OCI-LY7 (cell line): ENCODE measurements around the gene CMIP. TPM values are rescaled to one million over a fixed set of nuclear protein-coding genes. Genes with fewer than 3 reads are reported as not detected.

ENCODE experiments used
- BruUV-seq: library from RNA; stranded (reverse); fragments of 400-500 nt; replicated peaks from 2 replicates; lab custom pipeline; 2021; lab: Mats Ljungman, UMichigan
- CTCF ChIA-PET: fragments of 300-600 bp; sonication (Branson Sonifier 250); formaldehyde crosslinking; loops from one replicate; lab custom pipeline; 2022; ENCODE audit warnings: antibody characterized with exemption; ENCODE audit not compliant: unreplicated experiment; lab: Charles Lee
- POLR2A ChIA-PET: fragments of 300-600 bp; sonication (Branson Sonifier 250); formaldehyde crosslinking; loops from one replicate; lab custom pipeline; 2022; ENCODE audit warnings: antibody characterized with exemption; lab: Charles Lee
- DNase-seq: peaks from one replicate; pipeline ENCODE4 v3.0.0-alpha.2; 2015; ENCODE audit warnings: low spot score
- H2AFZ ChIP-seq: fragments of 200-600 bp; sonication (generic), shearing (Covaris generic); 2 replicates; pipeline ENCODE4 v1.6.1; 2014; ENCODE audit warnings: mild to moderate bottlenecking, antibody characterized with exemption, low read length, moderate library complexity
- H3K27ac ChIP-seq: fragments of 200-600 bp; sonication (generic); 2 replicates; pipeline ENCODE4 v1.5.1; 2014; ENCODE audit warnings: mixed run types, low read depth, mild to moderate bottlenecking, moderate library complexity, low read length, inconsistent platforms; ENCODE audit not compliant: poor library complexity, severe bottlenecking
- H3K36me3 ChIP-seq: fragments of 200-600 bp; sonication (generic); 2 replicates; pipeline ENCODE4 v1.6.1; 2014; ENCODE audit warnings: mild to moderate bottlenecking, antibody characterized with exemption, low read length, moderate library complexity, mixed read lengths; ENCODE audit not compliant: insufficient read depth
- H3K4me1 ChIP-seq: fragments of 200-600 bp; sonication (generic); 2 replicates; pipeline ENCODE4 v1.5.1; 2014; ENCODE audit warnings: mild to moderate bottlenecking, low read length; ENCODE audit not compliant: insufficient read depth, poor library complexity, severe bottlenecking
- H3K4me2 ChIP-seq: fragments of 200-600 bp; sonication (generic); 2 replicates; pipeline ENCODE4 v1.6.1; 2014; ENCODE audit warnings: mild to moderate bottlenecking, low read length
- H3K4me3 ChIP-seq: fragments of 200-600 bp; sonication (generic); 2 replicates; pipeline ENCODE4 v1.5.1; 2014; ENCODE audit warnings: mild to moderate bottlenecking, low read depth, low read length; ENCODE audit not compliant: poor library complexity, severe bottlenecking
- H3K79me2 ChIP-seq: fragments of 200-600 bp; sonication (generic); 2 replicates; pipeline ENCODE4 v1.6.1; 2016; ENCODE audit warnings: low read depth, mild to moderate bottlenecking, low read length, moderate library complexity, mixed read lengths; ENCODE audit not compliant: insufficient read depth
- H3K9me2 ChIP-seq: fragments of 200-600 bp; sonication (generic); 2 replicates; pipeline ENCODE4 v1.6.1; 2016; ENCODE audit warnings: mild to moderate bottlenecking, low read length, mixed read lengths; ENCODE audit not compliant: insufficient read depth
- H3K9me3 ChIP-seq: fragments of 200-600 bp; sonication (generic); 2 replicates; pipeline ENCODE4 v1.6.1; 2014; ENCODE audit warnings: mild to moderate bottlenecking, mixed run types, low read length, mixed read lengths
- H4K20me1 ChIP-seq: fragments of 200-600 bp; sonication (generic); 2 replicates; pipeline ENCODE4 v1.6.1; 2014; ENCODE audit warnings: mild to moderate bottlenecking, antibody characterized with exemption, low read length, moderate library complexity, mixed read lengths; ENCODE audit not compliant: insufficient read depth
- CTCF ChIP-seq: fragments of 200-600 bp; sonication (generic); conservative IDR thresholded peaks from 2 replicates; pipeline ENCODE4 v1.5.1; 2014; ENCODE audit warnings: mild to moderate bottlenecking, antibody characterized with exemption, low read length, moderate library complexity, mixed read lengths
- EZH2phosphoT487 ChIP-seq: fragments of 200-600 bp; sonication (generic); IDR thresholded peaks from 2 replicates; pipeline ENCODE4 v1.6.1; 2018; ENCODE audit warnings: low read depth, borderline replicate concordance, mild to moderate bottlenecking, mixed run types, antibody characterized with exemption, low read length, moderate library complexity, mixed read lengths
- intact Hi-C: fragments of 100-400 bp; cut with micrococcal nuclease; formaldehyde crosslinking; loops from one replicate; pipeline ENCODE4 v1.10.0; 2022; ENCODE audit not compliant: unreplicated experiment
- total RNA-seq, 2 experiments: library from RNA; depleted of rRNA in 1 of 2; stranded (reverse); fragments of >200 nt in 1 of 2; shearing (Covaris generic) in 1 of 2; gene quantifications; 2 replicates each; pipeline ENCODE4 v1.2.3, GENCODE V29; 2014 to 2022

Gene CMIP
- total RNA-seq, 2 experiments from 2014 or later = 15.4 to 70.3 TPM

- no peaks in the 10 kb centered on the region for H3K79me2 ChIP-seq
- H2AFZ ChIP-seq = no peak overlapping the region
- H3K36me3 ChIP-seq = peaks cover 16% of the 10 kb centered on the region; the same call in 1 of the 2 replicates
- no peaks in the 10 kb centered on the region for H3K9me2 ChIP-seq
- H3K4me1 ChIP-seq = peaks cover 40% of the 10 kb centered on the region
- TF ChIP-seq EZH2phosphoT487 = no peak
- no peak for TF ChIP-seq CTCF
- no peak overlapping the region for H3K4me2 ChIP-seq
- no peak overlapping the region for H3K27ac ChIP-seq
- BruUV-seq = no TSS peak
- intact Hi-C loops = no loop called here
- H3K9me3 ChIP-seq = no peaks in the 10 kb centered on the region
- H4K20me1 ChIP-seq = no peaks in the 10 kb centered on the region
- H3K4me3 ChIP-seq = no peak overlapping the region
- ChIA-PET POLR2A (no interaction called here), CTCF (interaction anchor here (0.6 kb wide), 1 partner anchor 22 kb away, joined by 4 read pairs; no protein-coding TSS in a partner anchor)
- DNase-seq = no peak
These were observed 268.1 kb downstream of the CMIP start for GRCh38 chr16:81712681-81713080.

GRCh38 chr16:81713295-81713772, 268.7 kb downstream of the CMIP start:
- H3K9me2 ChIP-seq = no peaks in the 10 kb centered on the region
- no peak overlapping the region for H3K27ac ChIP-seq
- H2AFZ ChIP-seq = no peak overlapping the region
- no peak for DNase-seq
- TF ChIP-seq CTCF = peak; percentile 47
- no peak for TF ChIP-seq EZH2phosphoT487
- ChIA-PET POLR2A (no interaction called here), CTCF (interaction anchor here (0.6 kb wide), 1 partner anchor 22 kb away, joined by 4 read pairs; no protein-coding TSS in a partner anchor)
- H3K9me3 ChIP-seq = no peaks in the 10 kb centered on the region
- H3K36me3 ChIP-seq = peaks cover 10% of the 10 kb centered on the region; the same call in 1 of the 2 replicates
- H3K79me2 ChIP-seq = no peaks in the 10 kb centered on the region
- intact Hi-C loops = no loop called here
- H4K20me1 ChIP-seq = no peaks in the 10 kb centered on the region
- no peak overlapping the region for H3K4me3 ChIP-seq
- BruUV-seq = no TSS peak
- H3K4me1 ChIP-seq = peaks cover 45% of the 10 kb centered on the region
- H3K4me2 ChIP-seq = no peak overlapping the region

GRCh38 chr16:81713796-81714195, 269.2 kb downstream of the CMIP start:
- H3K27ac ChIP-seq = no peak overlapping the region
- H3K79me2 ChIP-seq = no peaks in the 10 kb centered on the region
- TF ChIP-seq CTCF = no peak
- TF ChIP-seq EZH2phosphoT487 = no peak
- no peak for DNase-seq
- intact Hi-C loops = no loop called here
- ChIA-PET POLR2A (interaction anchor here (0.5 to 2.0 kb wide), 2 partner anchors 25 to 34 kb away, joined by 3 to 5 read pairs; no protein-coding TSS in a partner anchor), CTCF (no interaction called here)
- no peak overlapping the region for H2AFZ ChIP-seq
- H3K9me2 ChIP-seq = no peaks in the 10 kb centered on the region
- H4K20me1 ChIP-seq = no peaks in the 10 kb centered on the region
- no peak overlapping the region for H3K4me3 ChIP-seq
- peak overlapping the region; percentile 6; the same call in 1 of the 2 replicates for H3K4me2 ChIP-seq
- no peaks in the 10 kb centered on the region for H3K9me3 ChIP-seq
- BruUV-seq = no TSS peak
- H3K4me1 ChIP-seq = peaks cover 49% of the 10 kb centered on the region
- H3K36me3 ChIP-seq = peaks cover 6% of the 10 kb centered on the region; the same call in 1 of the 2 replicates
